NCI-H524 treated with DMSO at 0.1 percent for 48 hours (cell line): ENCODE measurements around the gene SNX9.
"Not testable (repeated sequence)": the region's sequence is repeated elsewhere in the genome, so short reads cannot be mapped to it uniquely, and the experiment has no call there.

Experiments used
- DNase-seq: peaks from one replicate; lab custom pipeline; 2025; lab: John Stamatoyannopoulos, UW

Gene SNX9

GRCh38 chr6:157887892-157888291, 64.8 kb downstream of the SNX9 start:
- no peak for DNase-seq

DNA sequence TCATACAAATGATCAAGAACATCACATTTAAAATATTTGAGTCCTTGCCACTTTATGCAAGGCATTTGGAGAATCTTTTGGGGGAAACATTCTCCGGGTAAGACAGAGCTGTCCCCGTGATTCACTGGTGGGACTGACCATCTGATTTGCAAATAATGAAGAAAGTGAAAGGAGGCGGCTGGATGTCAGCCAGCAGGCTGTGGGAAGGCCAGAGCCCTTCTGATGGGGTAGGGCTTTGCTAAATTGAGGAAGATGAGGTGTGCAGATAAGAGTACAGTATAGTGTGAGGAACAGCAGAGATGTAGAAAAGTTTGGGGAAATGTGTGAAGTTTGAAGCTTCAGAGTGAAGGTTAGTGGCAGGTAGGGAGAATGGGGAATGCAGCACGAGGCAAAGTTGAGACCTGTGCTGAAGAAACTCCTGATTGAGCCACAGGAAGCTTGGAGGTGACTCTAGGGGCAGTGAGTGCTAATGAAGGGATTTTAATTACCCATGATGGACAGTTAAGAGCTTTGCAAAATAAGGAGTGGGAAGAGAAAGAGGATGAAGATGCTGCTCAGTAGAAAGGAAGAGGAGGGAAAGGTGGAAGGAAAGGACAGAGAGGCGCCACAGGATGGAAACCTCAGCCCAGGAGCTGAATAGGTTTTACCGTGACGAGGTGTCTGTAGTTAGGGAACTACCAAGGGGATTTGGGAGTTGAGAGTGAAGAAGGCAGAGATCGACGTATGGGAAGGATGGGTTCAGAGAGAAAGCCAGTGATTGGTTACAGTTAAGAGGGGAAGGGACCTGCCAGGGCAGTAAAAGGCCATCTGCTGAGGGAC, 68.7 kb downstream of the SNX9 start:
- no peak for DNase-seq

DNA sequence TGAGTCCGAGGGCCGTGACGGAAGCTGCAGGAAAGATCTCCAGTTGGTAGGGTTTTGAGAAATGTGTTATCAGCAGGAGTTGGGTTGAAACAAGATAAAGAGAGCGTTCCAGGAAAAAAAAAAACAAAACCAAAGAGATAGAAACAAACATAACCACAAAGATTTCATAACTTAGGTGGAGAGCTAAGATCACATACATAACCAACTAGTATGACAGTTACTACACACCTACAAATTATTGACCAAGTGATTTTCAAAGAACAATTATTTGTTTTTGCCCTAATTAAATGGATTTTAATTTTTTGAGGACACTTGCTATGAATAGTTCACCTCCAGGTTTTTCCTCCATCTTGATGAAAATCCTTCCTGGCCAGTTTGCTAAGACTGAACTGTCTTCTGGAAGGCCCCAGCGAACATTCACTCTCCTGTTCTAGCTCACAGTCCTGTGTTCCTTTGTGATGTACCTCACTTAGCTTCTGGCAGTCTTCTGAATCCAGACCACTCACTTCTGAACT, 69.4 kb downstream of the SNX9 start:
- DNase-seq: no peak

DNA sequence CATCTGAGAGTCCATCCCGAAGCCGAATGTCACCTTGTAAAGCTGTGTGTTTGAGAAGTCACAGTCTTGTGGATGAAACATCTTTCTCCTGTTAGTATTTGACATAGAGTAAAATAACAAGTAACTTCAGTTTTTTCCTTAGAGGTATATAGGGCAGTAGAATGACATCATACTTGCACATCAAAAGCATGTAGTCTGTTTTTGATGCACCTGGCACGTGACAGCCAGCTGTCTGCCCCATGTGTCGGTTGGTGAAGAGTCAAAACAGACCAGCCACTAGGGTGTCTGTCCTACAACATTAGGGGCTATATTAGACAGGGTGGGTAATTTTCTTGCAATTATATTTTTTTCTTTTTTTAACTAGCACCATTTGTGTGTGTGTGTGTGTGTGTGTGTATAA, 70.2 kb downstream of the SNX9 start:
- no peak for DNase-seq

- no peak for DNase-seq
Observed at GRCh38 chr6:157895585-157895984, 72.5 kb downstream of the SNX9 start.

DNA sequence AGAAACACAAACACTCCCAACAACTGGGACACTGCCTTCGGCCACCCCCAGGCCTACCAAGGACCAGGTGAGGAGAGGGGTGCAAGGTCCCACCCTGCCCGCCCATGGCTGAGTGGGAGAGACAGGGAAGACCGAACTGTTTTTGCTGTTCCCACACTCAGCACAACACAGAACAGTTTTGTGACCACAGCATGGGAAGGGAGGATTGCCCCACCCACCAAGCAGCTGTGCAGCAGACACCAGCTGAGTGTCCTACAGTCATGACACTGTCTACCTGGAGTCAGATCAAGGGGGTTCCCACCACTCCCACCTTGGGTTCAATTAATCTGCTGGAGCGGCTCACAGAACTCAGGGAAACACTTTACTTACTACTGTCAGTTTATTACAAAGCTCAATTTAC, 73.9 kb downstream of the SNX9 start:
- DNase-seq: no peak

- no peak for DNase-seq
Observed at GRCh38 chr6:157898169-157898568, 75.1 kb downstream of the SNX9 start.

GRCh38 chr6:157898640-157899039, 75.6 kb downstream of the SNX9 start:
- DNase-seq: no peak

DNA sequence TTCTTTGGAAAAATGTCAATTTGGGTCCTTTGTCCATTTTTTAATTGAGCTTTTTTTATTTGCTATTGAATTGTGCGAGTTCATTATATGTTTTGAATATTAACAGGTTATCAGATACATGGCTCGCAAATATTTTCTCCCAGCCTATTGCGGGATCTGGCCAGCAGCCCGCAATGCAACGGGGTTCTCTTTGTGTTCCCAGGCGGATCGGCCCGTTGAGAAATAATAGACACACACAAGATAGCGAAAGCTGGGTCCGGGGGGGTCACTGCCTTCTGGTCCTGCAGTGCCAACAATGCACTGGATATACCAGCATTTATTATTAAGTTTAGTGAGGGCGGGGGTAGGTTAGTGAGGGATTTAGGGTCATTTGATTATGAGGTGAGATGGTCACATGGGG, 77.2 kb downstream of the SNX9 start:
- DNase-seq: not testable (repeated sequence)

- not testable (repeated sequence) for DNase-seq
Observed at GRCh38 chr6:157900751-157901150, 77.7 kb downstream of the SNX9 start.

GRCh38 chr6:157904999-157905398, 82.0 kb downstream of the SNX9 start:
- DNase-seq: no peak

DNA sequence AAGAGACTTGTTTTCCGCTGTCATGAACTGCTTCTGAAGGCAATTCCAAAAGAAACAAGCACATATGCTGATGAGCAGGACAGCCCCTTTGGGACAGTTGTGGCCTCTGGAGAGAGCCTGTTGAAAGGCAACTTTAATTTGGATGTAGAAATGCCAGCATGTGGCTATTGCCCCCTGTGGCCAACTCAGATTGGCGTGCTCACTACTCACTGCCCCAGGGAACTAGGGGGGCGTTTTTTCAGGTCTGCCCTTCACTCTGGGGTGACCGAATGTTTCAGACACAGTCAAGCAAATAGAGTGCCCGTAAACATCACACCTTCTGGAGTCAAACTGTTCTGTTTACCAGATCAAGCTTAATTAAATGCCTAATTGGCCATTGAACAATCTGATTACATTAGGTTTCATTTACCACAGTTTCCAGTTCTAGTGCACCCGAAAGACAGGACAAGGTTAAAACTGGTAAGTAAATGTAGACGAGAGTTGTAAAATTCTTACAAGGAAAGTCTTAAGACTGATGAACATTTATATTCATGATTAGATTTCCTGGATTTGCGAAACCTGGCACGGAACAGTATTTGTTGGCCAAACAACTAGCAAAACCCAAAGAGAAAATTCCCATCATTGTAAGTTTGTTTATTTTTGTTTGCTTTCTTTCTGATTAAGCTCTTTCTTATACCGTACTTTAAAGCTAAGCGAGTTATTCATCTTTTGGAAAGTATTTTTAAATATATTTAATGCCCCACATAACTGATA, 82.7 kb downstream of the SNX9 start:
- no peak for DNase-seq

DNA sequence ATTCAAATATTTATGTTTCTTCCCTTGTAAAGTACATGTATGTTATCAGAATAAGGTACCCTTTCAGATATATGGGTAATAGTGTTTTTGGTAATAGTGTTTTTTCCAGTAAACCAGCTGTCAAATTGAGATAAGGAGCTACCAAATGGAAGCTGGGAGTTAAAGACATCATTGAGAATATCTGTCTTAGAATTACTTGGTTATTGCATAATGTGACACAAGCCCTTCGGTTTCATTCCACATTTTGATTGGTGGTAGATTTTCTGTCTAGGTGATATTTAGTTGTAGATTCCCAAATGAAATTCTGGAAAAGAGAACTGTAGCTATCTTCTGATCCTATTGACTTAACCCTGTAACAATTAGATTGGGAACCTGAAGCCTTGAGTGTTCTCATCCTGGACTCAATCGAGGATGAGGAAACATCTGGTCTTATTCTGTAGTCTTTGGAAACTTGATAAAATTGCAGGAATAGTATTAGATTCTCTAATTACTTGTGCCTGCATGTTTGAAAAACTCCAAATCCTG, 83.6 kb downstream of the SNX9 start:
- DNase-seq: no peak

DNA sequence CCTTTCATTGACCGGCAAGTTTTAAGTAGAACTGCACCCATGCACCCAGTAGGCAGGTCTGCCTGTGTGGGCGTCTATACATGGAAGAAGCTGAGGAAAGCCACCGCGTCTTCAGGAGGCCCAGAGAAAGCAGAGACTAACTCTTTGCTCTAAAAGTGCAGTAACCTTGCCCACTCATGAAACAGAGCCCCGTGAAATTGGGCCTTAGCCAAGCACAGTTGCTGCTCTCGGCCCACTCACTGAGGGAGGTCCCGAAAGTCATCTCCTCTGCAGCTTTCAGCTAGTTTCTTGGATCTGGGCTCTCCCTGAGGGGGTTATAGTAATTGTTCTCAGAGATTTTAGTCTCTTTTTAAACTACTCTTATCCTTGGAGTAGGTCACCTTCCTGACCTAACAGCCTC, 84.6 kb downstream of the SNX9 start:
- DNase-seq: no peak

DNA sequence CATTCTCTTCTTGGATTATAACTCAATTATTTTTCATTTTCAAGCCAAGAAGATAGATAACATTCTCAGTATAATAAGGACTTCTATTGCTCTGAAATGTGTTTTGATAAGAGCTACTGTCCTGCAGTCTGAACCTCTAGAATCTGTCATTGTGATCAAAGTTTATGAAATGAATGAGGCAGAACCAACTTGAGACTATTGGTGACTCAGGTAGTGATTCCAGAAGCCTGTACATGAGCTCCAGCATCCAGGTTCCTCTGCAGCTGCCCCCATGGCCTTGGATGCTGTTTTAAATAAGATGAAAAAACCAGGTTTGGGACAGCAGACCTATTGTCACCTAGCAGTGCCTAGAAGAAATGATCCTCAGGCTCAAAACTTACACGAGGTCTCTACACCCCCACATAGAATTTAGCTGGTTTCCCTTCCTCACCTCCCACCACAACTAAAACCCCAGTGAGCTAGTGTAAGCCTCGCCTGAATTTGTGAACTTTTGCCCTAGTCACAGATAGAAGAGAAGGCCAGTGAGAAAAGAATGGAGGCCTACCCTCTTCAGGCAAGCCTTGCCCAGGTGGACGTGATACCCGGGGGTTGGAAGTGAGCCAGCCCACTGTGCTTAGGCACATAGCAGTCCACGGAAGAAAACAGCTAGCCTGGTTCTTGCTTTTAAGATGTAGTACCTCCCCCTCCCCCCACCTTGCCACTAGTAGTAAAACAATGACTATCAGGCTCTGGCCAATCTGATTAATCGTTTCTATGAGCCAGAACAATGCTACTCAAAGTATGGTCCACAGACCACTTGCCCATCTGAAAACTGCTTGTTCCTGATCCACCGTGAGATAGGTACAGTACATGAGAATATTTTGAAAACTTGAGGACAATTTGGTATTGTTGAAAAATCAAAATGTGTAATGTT, 85.6 kb downstream of the SNX9 start:
- no peak for DNase-seq

GRCh38 chr6:157909282-157909664, 86.2 kb downstream of the SNX9 start:
- DNase-seq: no peak

GRCh38 chr6:157911278-157911677, 88.2 kb downstream of the SNX9 start:
- DNase-seq: peak; percentile 65

DNA sequence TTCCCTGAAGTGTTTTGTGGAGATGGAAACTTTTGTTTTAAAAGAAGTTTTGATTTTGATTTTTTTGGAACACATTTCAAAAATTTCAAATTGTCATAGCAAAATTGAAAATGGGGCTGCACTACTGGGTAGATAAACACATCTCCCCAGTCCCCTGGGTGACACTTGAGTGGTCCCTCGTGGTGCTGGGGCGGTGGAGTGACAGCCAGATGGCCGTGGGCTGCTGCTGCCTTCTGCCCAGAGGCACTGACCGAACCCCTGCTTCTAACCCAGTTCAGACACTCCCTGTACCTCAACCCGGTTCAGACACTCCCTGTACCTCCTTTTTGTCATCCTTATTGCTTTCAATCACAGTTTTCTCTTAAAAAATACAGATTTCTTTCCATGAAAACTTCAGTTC, 88.7 kb downstream of the SNX9 start:
- peak; percentile 27 for DNase-seq

DNA sequence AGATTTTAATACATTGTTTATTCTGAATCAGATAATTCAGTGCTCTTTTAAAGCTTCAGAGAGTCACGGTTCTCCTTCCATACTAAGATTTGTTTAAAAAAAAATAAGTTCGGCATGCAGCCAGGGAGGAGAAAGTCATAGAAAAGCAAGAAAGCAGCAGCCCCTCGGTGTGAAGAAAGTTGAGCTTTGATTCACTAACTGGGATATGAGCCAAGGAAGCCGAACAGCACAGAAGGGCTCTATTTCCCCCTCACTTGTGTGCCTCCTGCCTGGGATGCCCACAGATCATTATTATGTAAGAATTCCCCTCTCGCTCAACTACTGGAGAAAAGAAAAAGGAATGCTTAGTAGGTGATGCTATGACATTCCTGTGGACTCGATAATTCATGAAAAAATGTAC, 89.3 kb downstream of the SNX9 start:
- DNase-seq: peak; percentile 34

DNA sequence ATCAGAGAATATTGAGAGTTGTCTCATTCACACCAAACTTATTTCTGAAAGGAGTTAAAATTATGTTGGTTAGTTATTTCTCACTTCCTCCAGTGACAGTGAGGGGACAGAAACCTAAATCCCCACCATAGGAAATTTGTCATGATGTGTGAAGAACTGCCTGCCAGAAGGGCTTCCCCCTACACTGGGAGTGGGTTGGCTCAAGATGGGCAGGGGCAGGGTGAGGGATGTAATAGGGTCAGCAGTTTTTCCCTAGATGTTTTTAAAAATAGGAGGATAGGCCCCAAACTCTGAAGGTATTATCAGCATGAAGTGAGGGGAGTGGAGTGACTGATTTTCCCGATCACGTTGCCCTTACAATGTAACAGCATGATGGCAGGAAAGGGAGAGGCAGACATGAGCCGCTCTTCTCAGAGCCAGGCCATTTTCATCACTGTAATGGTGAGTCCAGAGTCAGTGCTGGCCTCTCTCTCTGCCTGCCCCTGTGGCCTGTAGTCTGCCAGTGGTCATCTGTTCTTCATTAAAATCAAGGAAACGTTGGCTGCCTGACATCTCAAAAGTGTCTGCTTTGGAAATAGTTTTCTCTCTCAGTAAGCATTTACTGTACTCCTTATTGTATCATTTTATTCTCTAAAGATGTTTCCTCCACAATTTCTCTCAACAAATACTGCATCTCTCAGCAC, 98.8 kb downstream of the SNX9 start:
- DNase-seq: no peak

DNA sequence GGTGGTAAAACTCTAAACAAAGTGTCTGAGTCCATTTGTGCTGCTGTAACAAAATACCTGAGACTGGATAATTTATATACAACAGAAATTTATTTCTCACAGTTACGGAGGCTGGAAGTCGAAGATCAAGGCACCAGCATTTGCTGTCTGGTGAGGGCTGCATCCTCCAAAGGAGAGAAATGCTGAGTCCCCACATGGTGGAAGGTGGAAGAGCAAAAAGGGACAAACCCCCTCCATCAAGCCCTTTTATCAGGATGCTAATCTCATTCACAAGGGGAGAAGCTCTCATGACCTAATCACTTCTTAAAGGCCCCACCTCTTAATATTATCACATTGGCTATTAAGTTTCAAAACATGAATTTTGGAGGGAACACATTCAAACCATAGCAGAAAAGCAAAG, 102.7 kb downstream of the SNX9 start:
- no peak for DNase-seq
